Astrocyte (in vitro differentiated cells and primary cell): ENCODE data around the gene MZT2B. TPM values are rescaled to one million over a fixed set of nuclear protein-coding genes. Genes with fewer than 3 reads are reported as not detected.
"Not testable (repeated sequence)": the region's sequence is repeated elsewhere in the genome, so short reads cannot be mapped to it uniquely, and the experiment has no call there.

ENCODE experiments used
- DNase-seq: peaks from one replicate; pipeline ENCODE4 v3.0.0-alpha.2; 2010; ENCODE audit warnings: low read depth
- FAIRE-seq: peaks from 2 replicates; lab custom pipeline; 2011; peaks lifted over from hg19 to GRCh38; lab: Jason Lieb, UNC
- H2AFZ ChIP-seq: 2 replicates; pipeline ENCODE4 v1.6.0; 2012; ENCODE audit warnings: low read depth, low read length, inconsistent platforms
- H3K27ac ChIP-seq: 2 replicates; pipeline ENCODE4 v1.5.1; 2011; ENCODE audit warnings: low read depth, low read length, inconsistent platforms
- H3K27me3 ChIP-seq: 2 replicates; pipeline ENCODE4 v1.6.0; 2011; ENCODE audit warnings: low read length, inconsistent platforms; ENCODE audit not compliant: insufficient read depth
- H3K36me3 ChIP-seq: 2 replicates; pipeline ENCODE4 v1.5.1; 2011; ENCODE audit warnings: low read length, inconsistent platforms; ENCODE audit not compliant: insufficient read depth
- H3K4me1 ChIP-seq: 2 replicates; pipeline ENCODE4 v1.5.1; 2011; ENCODE audit warnings: low read length, inconsistent platforms; ENCODE audit not compliant: insufficient read depth
- H3K4me2 ChIP-seq: 2 replicates; pipeline ENCODE4 v1.6.0; 2012; ENCODE audit warnings: low read length, inconsistent platforms
- H3K4me3 ChIP-seq: 2 replicates; pipeline ENCODE4 v1.5.1; 2011; ENCODE audit warnings: low read depth, mild to moderate bottlenecking, low read length, inconsistent platforms; ENCODE audit not compliant: insufficient read depth
- H3K79me2 ChIP-seq: 2 replicates; pipeline ENCODE4 v1.6.0; 2012; ENCODE audit warnings: mild to moderate bottlenecking, low read length, inconsistent platforms; ENCODE audit not compliant: insufficient read depth
- H3K9ac ChIP-seq: 2 replicates; pipeline ENCODE4 v1.6.0; 2012; ENCODE audit warnings: mild to moderate bottlenecking, low read length, inconsistent platforms
- H3K9me3 ChIP-seq: 2 replicates; pipeline ENCODE4 v1.5.1; 2012; ENCODE audit warnings: low read depth, mild to moderate bottlenecking, low read length, inconsistent platforms; ENCODE audit not compliant: insufficient read depth
- H4K20me1 ChIP-seq: 2 replicates; pipeline ENCODE4 v1.6.0; 2012; ENCODE audit warnings: low read length, inconsistent platforms; ENCODE audit not compliant: insufficient read depth
- H3K27ac Mint-ChIP-seq: one replicate; pipeline ENCODE4 v1.8.0; 2021; ENCODE audit warnings: mild to moderate bottlenecking, mixed read lengths; ENCODE audit not compliant: unreplicated experiment
- H3K27me3 Mint-ChIP-seq: one replicate; pipeline ENCODE4 v1.8.0; 2021; ENCODE audit warnings: low read depth, mixed read lengths; ENCODE audit not compliant: unreplicated experiment
- H3K36me3 Mint-ChIP-seq: one replicate; pipeline ENCODE4 v1.8.0; 2021; ENCODE audit warnings: low read depth, mixed read lengths; ENCODE audit not compliant: unreplicated experiment
- H3K4me1 Mint-ChIP-seq: one replicate; pipeline ENCODE4 v1.8.0; 2021; ENCODE audit warnings: low read depth, mixed read lengths; ENCODE audit not compliant: unreplicated experiment
- H3K4me3 Mint-ChIP-seq: one replicate; pipeline ENCODE4 v1.8.0; 2021; ENCODE audit warnings: mild to moderate bottlenecking, moderate library complexity, mixed read lengths; ENCODE audit not compliant: unreplicated experiment
- H3K9me3 Mint-ChIP-seq: one replicate; pipeline ENCODE4 v1.8.0; 2021; ENCODE audit warnings: mild to moderate bottlenecking, mixed read lengths; ENCODE audit not compliant: unreplicated experiment
- total RNA-seq: library from RNA; stranded (reverse); gene quantifications from 2 replicates; pipeline ENCODE4 v1.2.1, GENCODE V29; 2021

The MZT2B gene
- total RNA-seq, 1 donor from 2014 or later = 232 TPM

GRCh38 chr2:130141645-130142370 lies 40.3 kb upstream of the MZT2B start:
- DNase-seq, H3K4me1 Mint-ChIP-seq, H3K9me3 ChIP-seq, H3K79me2 ChIP-seq, H4K20me1 ChIP-seq, H3K27me3 ChIP-seq, H3K36me3 Mint-ChIP-seq, H3K27ac Mint-ChIP-seq, H3K4me3 Mint-ChIP-seq, H3K9ac ChIP-seq, H3K27me3 Mint-ChIP-seq, H2AFZ ChIP-seq, H3K27ac ChIP-seq, H3K36me3 ChIP-seq, H3K4me3 ChIP-seq, H3K4me1 ChIP-seq, H3K9me3 Mint-ChIP-seq, FAIRE-seq, H3K4me2 ChIP-seq: not testable (repeated sequence)

- H2AFZ ChIP-seq, DNase-seq, H3K79me2 ChIP-seq, H4K20me1 ChIP-seq, H3K4me1 Mint-ChIP-seq, H3K4me3 ChIP-seq, H3K27me3 Mint-ChIP-seq, H3K9ac ChIP-seq, FAIRE-seq, H3K4me2 ChIP-seq, H3K4me1 ChIP-seq, H3K36me3 ChIP-seq, H3K27me3 ChIP-seq, H3K9me3 Mint-ChIP-seq, H3K27ac ChIP-seq, H3K27ac Mint-ChIP-seq, H3K36me3 Mint-ChIP-seq, H3K4me3 Mint-ChIP-seq, H3K9me3 ChIP-seq: not testable (repeated sequence)
Observed at GRCh38 chr2:130142396-130143265, 39.4 kb upstream of the MZT2B start.

- DNase-seq, FAIRE-seq, H3K9me3 Mint-ChIP-seq, H3K27ac ChIP-seq, H3K36me3 Mint-ChIP-seq, H2AFZ ChIP-seq, H3K9me3 ChIP-seq, H3K79me2 ChIP-seq, H3K4me2 ChIP-seq, H3K4me1 ChIP-seq, H3K9ac ChIP-seq, H3K27ac Mint-ChIP-seq, H3K27me3 Mint-ChIP-seq, H3K36me3 ChIP-seq, H3K4me3 ChIP-seq, H4K20me1 ChIP-seq, H3K27me3 ChIP-seq, H3K4me1 Mint-ChIP-seq: not testable (repeated sequence)
- peak overlapping the region; percentile 70 for H3K4me3 Mint-ChIP-seq
Observed at GRCh38 chr2:130143266-130144039, 38.6 kb upstream of the MZT2B start.

GRCh38 chr2:130145006-130145414 lies 37.1 kb upstream of the MZT2B start, which contains the start of gene CCDC74B:
Gene CCDC74B, minus strand, starts transcription at chr2:130145112. Its CDS starts 116 bp downstream, at chr2:130144996.
- H3K27ac Mint-ChIP-seq = peak within 1 kb of the TSS; percentile 26
- not testable (repeated sequence) for FAIRE-seq

GRCh38 chr2:130148515-130148914 lies 33.5 kb upstream of the MZT2B start:
- H3K27me3 Mint-ChIP-seq, H3K4me3 ChIP-seq, H3K9me3 ChIP-seq, H3K4me3 Mint-ChIP-seq, H4K20me1 ChIP-seq, H3K4me1 Mint-ChIP-seq, H2AFZ ChIP-seq, H3K9ac ChIP-seq, H3K36me3 Mint-ChIP-seq, H3K27me3 ChIP-seq, H3K4me1 ChIP-seq, FAIRE-seq, DNase-seq, H3K27ac ChIP-seq, H3K27ac Mint-ChIP-seq, H3K36me3 ChIP-seq, H3K4me2 ChIP-seq, H3K79me2 ChIP-seq, H3K9me3 Mint-ChIP-seq: not testable (repeated sequence)

More at GRCh38 chr2:130145006-130145414, 37.1 kb upstream of the MZT2B start, which contains the start of gene CCDC74B:
- H3K4me1 Mint-ChIP-seq, H4K20me1 ChIP-seq, H3K27ac ChIP-seq, H3K4me1 ChIP-seq, H3K9me3 ChIP-seq, H3K27me3 Mint-ChIP-seq, H3K36me3 ChIP-seq, H3K9ac ChIP-seq, H3K9me3 Mint-ChIP-seq, DNase-seq, H3K27me3 ChIP-seq, H3K36me3 Mint-ChIP-seq, H3K79me2 ChIP-seq: not testable (repeated sequence)
- peak within 1 kb of the TSS; percentile 80 for H3K4me2 ChIP-seq
- peak within 1 kb of the TSS; percentile 33 for H3K4me3 ChIP-seq
- peak within 1 kb of the TSS; percentile 51 for H2AFZ ChIP-seq
- peak within 1 kb of the TSS; percentile 88 for H3K4me3 Mint-ChIP-seq
